Ishikawa (cell line): ENCODE measurements around the gene PDE5A.
A peak's percentile ranks its signal among the peaks of the same experiment; 100 is the strongest.

Source experiments
- CREB1 ChIP-seq: IDR thresholded peaks from 2 replicates; pipeline ENCODE4 v1.6.1; 2012; ENCODE audit warnings: low read depth
- EGR1 ChIP-seq: IDR thresholded peaks from 2 replicates; pipeline ENCODE4 v1.6.1; 2012
- RAD21 ChIP-seq: IDR thresholded peaks from 2 replicates; pipeline ENCODE4 v1.6.1; 2012; ENCODE audit warnings: low read depth
- TAF1 ChIP-seq: IDR thresholded peaks from 2 replicates; pipeline ENCODE4 v1.6.1; 2012; ENCODE audit warnings: low read depth, mild to moderate bottlenecking
- TCF12 ChIP-seq: IDR thresholded peaks from 2 replicates; pipeline ENCODE4 v1.6.1; 2012; ENCODE audit warnings: low read depth
- YY1 ChIP-seq: IDR thresholded peaks from 2 replicates; pipeline ENCODE4 v1.6.1; 2012; ENCODE audit warnings: low read depth
- TF ChIP-seq, protein P1 (sequence below): IDR thresholded peaks from 2 replicates; pipeline ENCODE4 v1.6.1; 2012
- TF ChIP-seq, protein P2 (sequence below): IDR thresholded peaks from 2 replicates; pipeline ENCODE4 v1.6.1; 2012

PDE5A gene

DNA sequence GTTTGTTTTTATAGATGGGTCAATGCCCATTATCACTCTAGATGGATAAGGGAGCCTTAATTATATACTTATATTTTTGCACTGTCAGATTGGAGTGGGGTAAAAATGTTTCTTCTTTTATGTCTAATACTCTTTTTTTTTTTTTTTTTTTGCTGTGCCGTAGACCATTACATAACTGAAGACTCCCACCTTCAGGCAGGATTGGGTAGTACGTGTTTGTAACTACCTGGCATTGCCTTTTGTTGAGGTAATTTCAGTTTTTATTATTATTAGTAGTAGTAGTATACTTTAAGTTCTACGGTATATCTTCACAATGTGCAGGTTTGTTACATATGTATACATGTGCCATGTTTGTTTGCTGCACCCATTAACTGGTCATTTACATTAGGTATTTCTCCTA lies 165.9 kb downstream of the PDE5A start:
- peak; percentile 5; the same call in 1 of the 2 replicates for TF ChIP-seq RAD21

DNA sequence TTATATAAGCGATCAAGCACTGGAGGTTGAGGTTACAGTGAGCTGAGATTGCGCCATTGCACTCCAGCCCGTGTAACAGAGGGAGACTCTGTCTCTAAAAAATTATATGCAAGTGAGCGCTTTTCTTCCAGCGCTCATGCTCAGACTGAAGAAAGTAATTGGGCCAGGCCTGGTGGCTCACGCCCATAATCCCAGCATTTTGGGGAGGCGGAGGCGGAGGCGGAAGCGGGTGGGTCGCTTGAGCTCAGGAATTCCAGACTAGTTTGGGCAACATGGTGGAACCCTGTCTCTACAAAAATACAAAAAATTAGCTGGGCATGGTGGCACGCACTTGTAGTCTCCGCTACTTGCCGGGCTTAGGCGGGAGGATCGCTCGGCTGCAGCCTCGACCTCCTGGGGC lies 172.9 kb downstream of the PDE5A start:
- peak; percentile 25; the same call in 1 of the 2 replicates for TF ChIP-seq TAF1
- 0 out of 2 replicates have a peak, but pooled peaks have one; percentile 36 for TF ChIP-seq EGR1

DNA sequence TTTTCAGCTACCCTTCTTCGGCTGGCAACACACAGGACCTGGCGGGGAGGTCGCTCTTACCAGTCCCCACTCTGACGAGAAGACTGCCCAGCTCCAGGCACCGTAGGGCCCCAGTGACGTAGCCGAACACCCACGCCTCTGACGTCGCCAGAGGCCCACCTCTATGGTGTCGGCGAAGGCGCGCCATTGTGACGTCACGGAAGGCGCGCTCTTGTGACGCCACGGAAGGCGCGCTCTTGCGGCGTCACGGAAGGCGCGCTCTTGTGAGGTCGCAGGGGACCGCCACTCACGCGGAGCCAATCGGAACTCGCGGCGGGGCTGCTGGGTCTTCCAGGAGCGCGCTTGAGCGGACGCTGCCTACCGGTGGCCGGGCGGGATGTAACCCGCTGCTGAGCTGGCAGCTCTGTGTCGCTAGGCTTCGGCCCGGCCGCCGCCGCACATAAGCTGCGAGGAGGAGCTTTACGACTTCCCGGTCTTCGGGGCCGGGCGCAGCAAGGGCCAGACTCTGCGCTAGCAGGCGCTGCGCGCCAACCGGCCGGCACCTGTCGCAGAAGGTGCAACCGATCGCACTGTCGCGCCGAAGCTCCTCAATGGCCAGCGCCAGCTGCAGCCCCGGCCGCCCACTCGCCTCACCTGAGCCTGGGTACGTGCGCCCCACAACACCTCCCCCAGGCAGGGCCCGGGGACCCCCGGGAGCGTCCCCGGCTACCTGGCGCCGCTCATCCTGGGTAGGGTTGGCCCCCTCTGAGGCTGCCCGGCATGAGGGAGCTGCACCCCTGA lies 173.9 kb downstream of the PDE5A start:
- TF ChIP-seq TCF12 (peak; percentile 54; the same call in 1 of the 2 replicates), CREB1 (peak; percentile 100), YY1 (peak; percentile 58; the same call in 1 of the 2 replicates), EGR1 (peak; percentile 94), TAF1 (peak; percentile 65; the same call in 1 of the 2 replicates)
- TF ChIP-seq, protein P1, sequence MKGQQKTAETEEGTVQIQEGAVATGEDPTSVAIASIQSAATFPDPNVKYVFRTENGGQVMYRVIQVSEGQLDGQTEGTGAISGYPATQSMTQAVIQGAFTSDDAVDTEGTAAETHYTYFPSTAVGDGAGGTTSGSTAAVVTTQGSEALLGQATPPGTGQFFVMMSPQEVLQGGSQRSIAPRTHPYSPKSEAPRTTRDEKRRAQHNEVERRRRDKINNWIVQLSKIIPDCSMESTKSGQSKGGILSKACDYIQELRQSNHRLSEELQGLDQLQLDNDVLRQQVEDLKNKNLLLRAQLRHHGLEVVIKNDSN = peak; percentile 38; the same call in 1 of the 2 replicates
- TF ChIP-seq, protein P2, sequence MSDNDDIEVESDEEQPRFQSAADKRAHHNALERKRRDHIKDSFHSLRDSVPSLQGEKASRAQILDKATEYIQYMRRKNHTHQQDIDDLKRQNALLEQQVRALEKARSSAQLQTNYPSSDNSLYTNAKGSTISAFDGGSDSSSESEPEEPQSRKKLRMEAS = peak; percentile 66; the same call in 1 of the 2 replicates
